CD4-positive, alpha-beta T cell (primary cell): ENCODE data around the gene VIPR2. TPM values are rescaled to one million over a fixed set of nuclear protein-coding genes. Genes with fewer than 3 reads are reported as not detected.
"Not testable (repeated sequence)": the region's sequence is repeated elsewhere in the genome, so short reads cannot be mapped to it uniquely, and the experiment has no call there.

Source experiments
- ATAC-seq: fragments of 200-7000 bp; cut with Tn5 transposase; one replicate; pipeline ENCODE4 v1.10.0; 2022; ENCODE audit warnings: mild to moderate bottlenecking; ENCODE audit not compliant: poor library complexity
- CTCF ChIA-PET: fragments of 350-600 bp; sonication (Branson Sonifier 250); formaldehyde crosslinking; loops from one replicate; lab custom pipeline; 2021; ENCODE audit warnings: antibody characterized with exemption, inconsistent platforms; lab: Charles Lee
- POLR2A ChIA-PET: fragments of 350-600 bp; sonication (Branson Sonifier 250); formaldehyde crosslinking; loops from one replicate; lab custom pipeline; 2021; ENCODE audit warnings: antibody characterized with exemption, inconsistent platforms; lab: Charles Lee
- DNase-seq, 14 experiments: peaks; one replicate each; pipeline ENCODE4 v3.0.0-alpha.2; 2013 to 2020; ENCODE audit warnings: mixed read lengths in 2 of 14
- H3K27ac ChIP-seq, 2 donors: one replicate each; pipeline versions ENCODE4 v1.5.1 to v1.7.0; 2013; ENCODE audit warnings: low read length in 2 of 2, low read depth in 1 of 2, mild to moderate bottlenecking in 1 of 2
- H3K27me3 ChIP-seq, 2 experiments: 1 replicate in 1 of 2; 2 replicates in 1 of 2; pipeline versions ENCODE4 v1.6.1 to v1.7.0; 2013; ENCODE audit warnings: low read length in 2 of 2, control low read depth in 1 of 2, mild to moderate bottlenecking in 1 of 2, moderate library complexity in 1 of 2; ENCODE audit not compliant: insufficient read depth in 2 of 2, control insufficient read depth in 1 of 2
- H3K36me3 ChIP-seq: one replicate; pipeline ENCODE4 v1.6.1; 2013; ENCODE audit warnings: low read length, control low read depth; ENCODE audit not compliant: insufficient read depth
- H3K4me1 ChIP-seq: one replicate; pipeline ENCODE4 v1.6.1; 2013; ENCODE audit warnings: low read length, control low read depth; ENCODE audit not compliant: insufficient read depth
- H3K4me3 ChIP-seq: one replicate; pipeline ENCODE4 v1.5.1; 2013; ENCODE audit warnings: mild to moderate bottlenecking, low read length, moderate library complexity
- H3K9me3 ChIP-seq, 2 experiments: 1 replicate in 1 of 2; 2 replicates in 1 of 2; pipeline versions ENCODE4 v1.6.1 to v1.7.0; 2013; ENCODE audit warnings: low read length in 2 of 2, mild to moderate bottlenecking in 2 of 2, control low read depth in 1 of 2, moderate library complexity in 1 of 2; ENCODE audit not compliant: control insufficient read depth in 1 of 2, insufficient read depth in 1 of 2
- H3K27ac Mint-ChIP-seq: one replicate; pipeline ENCODE4 v1.8.0; 2020; ENCODE audit warnings: mixed read lengths
- H3K27me3 Mint-ChIP-seq: one replicate; pipeline ENCODE4 v1.8.0; 2021; ENCODE audit warnings: mixed read lengths
- H3K36me3 Mint-ChIP-seq: one replicate; pipeline ENCODE4 v1.8.0; 2021; ENCODE audit warnings: low read depth, mixed read lengths
- H3K4me1 Mint-ChIP-seq: one replicate; pipeline ENCODE4 v1.8.0; 2021; ENCODE audit warnings: low read depth, mixed read lengths
- H3K4me3 Mint-ChIP-seq: one replicate; pipeline ENCODE4 v1.8.0; 2020; ENCODE audit warnings: mild to moderate bottlenecking, mixed read lengths
- H3K9me3 Mint-ChIP-seq: one replicate; pipeline ENCODE4 v1.8.0; 2020; ENCODE audit warnings: mixed read lengths
- intact Hi-C, 2 experiments: fragments of 100-400 bp; cut with DNase I in 1 of 2; cut with micrococcal nuclease in 1 of 2; formaldehyde crosslinking; loops; one replicate each; pipeline versions ENCODE4 v1.15.1 to v1.9.0; 2023 to 2025; cut with DNase I, micrococcal nuclease
- total RNA-seq, 174 experiments: library from RNA in 2 of 174; stranded (reverse) in 2 of 174; gene quantifications; one replicate each; pipeline ENCODE4 v1.2.3 and lab custom pipeline; 2021 to 2026
- TF ChIP-seq, protein P1 (sequence below): fragments of 200-600 bp; IDR thresholded peaks from one replicate; pipeline ENCODE4 v1.8.0; 2022; ENCODE audit warnings: antibody characterized with exemption, mild to moderate bottlenecking

VIPR2 gene
- total RNA-seq, 2 experiments from 2014 or later, result 0.59 to 0.80 TPM

DNA sequence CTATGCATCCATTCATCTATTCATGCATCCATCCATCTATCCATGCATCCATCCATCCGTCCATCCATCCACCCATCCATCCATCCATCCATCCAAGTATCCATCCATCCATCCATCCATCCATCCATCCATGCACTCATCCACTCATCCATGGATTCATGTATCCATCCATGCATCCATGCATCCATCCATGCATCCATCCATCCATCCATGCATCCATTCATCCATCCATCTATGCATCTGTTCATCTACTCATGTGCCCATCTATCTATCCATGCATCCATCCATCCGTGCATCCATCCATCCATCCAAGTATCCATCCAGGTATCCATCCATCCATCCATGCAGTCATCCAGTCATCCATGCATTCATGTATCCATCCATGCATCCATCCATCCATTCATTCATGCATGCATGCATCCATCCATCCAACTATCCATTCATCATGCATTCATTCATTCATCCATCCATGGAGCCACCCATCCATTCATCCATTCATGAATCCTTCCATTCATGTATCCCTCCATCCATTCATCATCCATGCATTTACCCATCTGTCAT lies 156.3 kb downstream of the VIPR2 start:
- Histone ChIP-seq H3K4me3 (no peak overlapping the region), H3K4me1 (peaks cover 13% of the 10 kb centered on the region), H3K36me3 (no peaks in the 10 kb centered on the region), H3K27me3 (peaks cover 13 to 16% of the 10 kb centered on the region in 2 experiments), H3K9me3 (peaks cover 0 to 14% of the 10 kb centered on the region in 2 experiments), H3K27ac (no peak overlapping the region)
- peaks cover 6% of the 10 kb centered on the region for H3K9me3 Mint-ChIP-seq
- TF ChIP-seq, protein P1, sequence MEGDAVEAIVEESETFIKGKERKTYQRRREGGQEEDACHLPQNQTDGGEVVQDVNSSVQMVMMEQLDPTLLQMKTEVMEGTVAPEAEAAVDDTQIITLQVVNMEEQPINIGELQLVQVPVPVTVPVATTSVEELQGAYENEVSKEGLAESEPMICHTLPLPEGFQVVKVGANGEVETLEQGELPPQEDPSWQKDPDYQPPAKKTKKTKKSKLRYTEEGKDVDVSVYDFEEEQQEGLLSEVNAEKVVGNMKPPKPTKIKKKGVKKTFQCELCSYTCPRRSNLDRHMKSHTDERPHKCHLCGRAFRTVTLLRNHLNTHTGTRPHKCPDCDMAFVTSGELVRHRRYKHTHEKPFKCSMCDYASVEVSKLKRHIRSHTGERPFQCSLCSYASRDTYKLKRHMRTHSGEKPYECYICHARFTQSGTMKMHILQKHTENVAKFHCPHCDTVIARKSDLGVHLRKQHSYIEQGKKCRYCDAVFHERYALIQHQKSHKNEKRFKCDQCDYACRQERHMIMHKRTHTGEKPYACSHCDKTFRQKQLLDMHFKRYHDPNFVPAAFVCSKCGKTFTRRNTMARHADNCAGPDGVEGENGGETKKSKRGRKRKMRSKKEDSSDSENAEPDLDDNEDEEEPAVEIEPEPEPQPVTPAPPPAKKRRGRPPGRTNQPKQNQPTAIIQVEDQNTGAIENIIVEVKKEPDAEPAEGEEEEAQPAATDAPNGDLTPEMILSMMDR, result no peak
- intact Hi-C loops, result no loop called here
- DNase-seq (no peak), ATAC-seq (no peak)
- ChIA-PET CTCF (no interaction called here), POLR2A (no interaction called here)
- no peak overlapping the region for H3K27ac Mint-ChIP-seq
- H3K4me1 Mint-ChIP-seq, result peaks cover 23% of the 10 kb centered on the region
- no peak overlapping the region for H3K4me3 Mint-ChIP-seq
- H3K36me3 Mint-ChIP-seq, result peaks cover 6% of the 10 kb centered on the region
- peaks cover 26% of the 10 kb centered on the region for H3K27me3 Mint-ChIP-seq

DNA sequence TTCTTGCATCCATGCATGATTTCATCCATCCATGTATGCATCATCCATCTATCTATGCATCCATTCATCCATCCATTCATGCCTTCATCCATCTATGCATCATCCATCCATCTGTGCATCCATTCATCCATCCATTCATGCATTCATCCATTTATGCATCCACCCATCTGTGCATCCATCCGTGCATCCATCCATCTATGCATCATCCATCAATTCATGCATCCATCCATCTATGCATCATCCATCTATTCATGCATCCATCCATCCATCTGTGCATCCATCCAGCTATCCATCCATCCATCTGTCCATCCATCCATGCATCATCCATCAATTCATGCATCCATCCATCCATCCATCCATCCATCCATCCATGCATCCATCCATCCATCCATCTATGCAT lies 157.0 kb downstream of the VIPR2 start:
- peaks cover 10% of the 10 kb centered on the region for H3K4me1 ChIP-seq

DNA sequence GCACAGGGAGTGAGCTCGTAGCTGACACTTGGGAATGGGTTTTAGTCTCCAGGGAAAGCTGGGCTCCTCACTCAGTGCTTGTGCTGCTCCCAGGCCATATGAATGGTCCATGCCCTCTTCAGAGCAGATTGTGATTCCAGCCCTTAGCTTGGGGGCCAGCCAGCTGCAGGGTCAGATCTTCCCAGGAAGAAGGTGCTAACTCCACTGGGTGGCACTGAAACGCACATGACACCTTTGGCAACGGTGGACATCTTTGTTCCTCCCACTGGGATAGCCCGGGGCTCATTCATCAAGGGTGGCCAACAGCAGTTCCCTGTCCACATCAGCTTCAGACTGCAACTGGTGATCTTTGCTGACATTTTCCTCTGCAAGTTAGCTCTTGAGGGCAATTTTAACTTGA lies 159.1 kb downstream of the VIPR2 start:
- POLR2A ChIA-PET, result no interaction called here
- CTCF ChIA-PET, result interaction anchor here (0.7 to 0.9 kb wide), 2 partner anchors 8 to 9 kb away, joined by 3 read pairs; no protein-coding TSS in a partner anchor
- Mint-ChIP-seq H3K4me1 (peaks cover 1% of the 10 kb centered on the region), H3K9me3 (peaks cover 6% of the 10 kb centered on the region), H3K4me3 (no peak overlapping the region), H3K27me3 (peaks cover 6% of the 10 kb centered on the region), H3K36me3 (peaks cover 6% of the 10 kb centered on the region), H3K27ac (no peak overlapping the region)
- Histone ChIP-seq H3K36me3 (no peaks in the 10 kb centered on the region), H3K4me3 (no peak overlapping the region), H3K27me3 (peaks cover 9 to 11% of the 10 kb centered on the region in 2 experiments), H3K9me3 (peaks cover 22 to 37% of the 10 kb centered on the region in 2 experiments), H3K27ac (no peak overlapping the region), H3K4me1 (no peaks in the 10 kb centered on the region)
- DNase-seq (no peak), ATAC-seq (no peak)
- TF ChIP-seq, protein P1, result no peak
- intact Hi-C loops, result no loop called here

More for the DNA sequence above, 157.0 kb downstream of the VIPR2 start:
- DNase-seq (no peak), ATAC-seq (no peak)
- H3K4me3 ChIP-seq, result no peak overlapping the region
- Mint-ChIP-seq H3K27me3 (peaks cover 19% of the 10 kb centered on the region), H3K36me3 (peaks cover 6% of the 10 kb centered on the region), H3K4me1 (peaks cover 16% of the 10 kb centered on the region), H3K4me3 (no peak overlapping the region), H3K27ac (no peak overlapping the region), H3K9me3 (peaks cover 6% of the 10 kb centered on the region)
- H3K27ac ChIP-seq, result no peak overlapping the region
- TF ChIP-seq, protein P1, result no peak
- peaks cover 13 to 16% of the 10 kb centered on the region in 2 experiments for H3K27me3 ChIP-seq
- peaks cover 5 to 16% of the 10 kb centered on the region in 2 experiments for H3K9me3 ChIP-seq
- ChIA-PET POLR2A (no interaction called here), CTCF (no interaction called here)
- intact Hi-C loops, result no loop called here
- no peaks in the 10 kb centered on the region for H3K36me3 ChIP-seq

DNA sequence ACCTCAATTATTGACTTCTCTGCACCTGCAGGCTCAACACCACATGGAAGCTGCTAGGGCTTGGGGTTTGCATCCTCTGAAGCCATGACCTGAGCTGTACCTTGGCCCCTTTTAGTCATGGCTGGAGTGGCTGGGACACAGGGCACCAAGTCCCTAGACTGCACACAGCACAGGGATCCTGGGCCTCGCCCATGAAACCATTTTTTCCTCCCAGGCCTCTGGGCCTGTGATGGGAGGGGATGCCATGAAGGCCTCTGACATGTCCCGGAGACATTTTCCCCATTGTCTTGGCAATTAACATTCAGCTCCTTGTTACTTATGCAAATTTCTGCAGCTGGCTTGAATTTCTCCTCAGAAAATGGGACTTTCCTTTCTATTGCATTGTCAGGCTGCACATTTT lies 160.7 kb downstream of the VIPR2 start:
- H3K27me3 ChIP-seq, H3K27me3 Mint-ChIP-seq, CTCF ChIA-PET, H3K36me3 ChIP-seq, H3K4me1 ChIP-seq, POLR2A ChIA-PET, ATAC-seq, H3K27ac Mint-ChIP-seq, H3K27ac ChIP-seq, H3K36me3 Mint-ChIP-seq, H3K4me3 Mint-ChIP-seq, intact Hi-C loops, H3K4me3 ChIP-seq, H3K9me3 Mint-ChIP-seq, H3K4me1 Mint-ChIP-seq, DNase-seq: not testable (repeated sequence)
- H3K9me3 ChIP-seq, result peaks cover 22 to 46% of the 10 kb centered on the region in 2 experiments

DNA sequence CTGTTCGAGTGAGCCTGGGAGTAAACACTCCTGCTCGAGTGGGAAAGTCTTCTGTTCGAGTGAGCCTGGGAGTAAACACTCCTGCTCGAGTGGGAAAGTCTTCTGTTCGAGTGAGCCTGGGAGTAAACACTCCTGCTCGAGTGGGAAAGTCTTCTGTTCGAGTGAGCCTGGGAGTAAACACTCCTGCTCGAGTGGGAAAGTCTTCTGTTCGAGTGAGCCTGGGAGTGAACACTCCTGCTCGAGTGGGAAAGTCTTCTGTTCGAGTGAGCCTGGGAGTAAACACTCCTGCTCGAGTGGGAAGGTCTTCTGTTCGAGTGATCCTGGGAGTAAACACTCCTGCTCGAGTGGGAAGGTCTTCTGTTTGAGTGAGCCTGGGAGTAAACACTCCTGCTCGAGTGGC lies 162.6 kb downstream of the VIPR2 start:
- H3K27me3 Mint-ChIP-seq, DNase-seq, H3K4me1 ChIP-seq, ATAC-seq, H3K4me3 Mint-ChIP-seq, H3K9me3 Mint-ChIP-seq, H3K27me3 ChIP-seq, H3K36me3 ChIP-seq, H3K4me1 Mint-ChIP-seq, POLR2A ChIA-PET, H3K4me3 ChIP-seq, intact Hi-C loops, CTCF ChIA-PET, H3K36me3 Mint-ChIP-seq, H3K27ac ChIP-seq, H3K27ac Mint-ChIP-seq: not testable (repeated sequence)
- H3K9me3 ChIP-seq, result peaks cover 22 to 46% of the 10 kb centered on the region in 2 experiments
